T-helper 2 cell (primary cell): ENCODE data around the gene GAL3ST2.
"Not testable (repeated sequence)": the region's sequence is repeated elsewhere in the genome, so short reads cannot be mapped to it uniquely, and the experiment has no call there.

Source experiments
- DNase-seq, 5 experiments: peaks; one replicate each; pipeline versions ENCODE4 v3.0.0 to v3.0.0-alpha.2; 2012 to 2022
- total RNA-seq, 2 donors: gene quantifications; one replicate each; lab custom pipeline; 2026; lab: John Stamatoyannopoulos, UW

Gene GAL3ST2
- total RNA-seq, result 0.27 to 1.2 reads per million in 2 donors

DNA sequence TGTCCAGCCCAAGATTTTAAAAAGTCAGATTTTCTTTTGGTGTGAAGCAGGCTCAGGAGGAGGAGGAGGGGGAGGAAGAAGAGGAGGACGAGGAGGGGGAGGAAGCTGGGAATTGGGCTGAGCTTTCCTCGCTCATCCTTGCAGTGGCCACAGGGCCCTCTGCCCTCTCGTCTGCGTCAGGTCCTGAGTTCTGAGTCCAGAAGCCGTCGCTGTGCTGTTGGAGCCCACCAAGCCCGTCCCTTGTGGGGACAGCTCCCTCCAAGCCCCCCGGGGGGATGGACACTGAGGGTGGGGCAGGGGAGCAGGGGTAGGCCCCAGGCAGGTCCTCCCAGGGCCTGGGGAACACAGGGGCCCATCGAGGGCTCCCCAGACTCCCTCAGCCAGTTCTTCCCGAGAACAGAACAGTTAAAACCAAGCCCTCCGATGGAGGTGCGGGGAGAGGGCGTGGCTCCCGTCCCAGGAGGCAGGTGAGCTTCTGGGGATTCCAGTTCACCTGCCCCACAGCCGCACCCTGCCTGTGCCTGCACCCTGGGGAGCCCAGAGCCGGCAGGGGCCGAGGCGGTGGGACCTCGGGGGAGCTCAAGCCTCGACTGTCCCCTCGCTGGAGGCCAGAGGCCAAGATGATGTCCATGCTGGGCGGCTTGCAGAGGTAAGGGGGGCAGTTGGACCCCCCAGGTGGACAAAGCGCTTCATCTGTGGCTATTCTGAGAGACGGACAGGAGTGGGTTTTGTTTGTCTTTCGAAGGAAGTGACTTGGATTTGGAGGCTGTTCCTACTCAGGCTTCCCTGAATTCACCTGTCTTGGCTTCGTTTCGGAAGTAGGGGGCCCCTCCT is at the start of gene GAL3ST2:
TSS of gene GAL3ST2 (plus strand) at position 487 of the 834 bp plus-strand sequence. CDS start at position 621, 134 bp downstream.
- no peak for DNase-seq

GRCh38 chr2:241728000-241728399 is 48.6 kb upstream of the GAL3ST2 start:
- DNase-seq, result no peak

- DNase-seq, result no peak
Observed at GRCh38 chr2:241728627-241729026, 48.0 kb upstream of the GAL3ST2 start.

- DNase-seq, result no peak
Observed at GRCh38 chr2:241729868-241730267, 46.8 kb upstream of the GAL3ST2 start.

DNA sequence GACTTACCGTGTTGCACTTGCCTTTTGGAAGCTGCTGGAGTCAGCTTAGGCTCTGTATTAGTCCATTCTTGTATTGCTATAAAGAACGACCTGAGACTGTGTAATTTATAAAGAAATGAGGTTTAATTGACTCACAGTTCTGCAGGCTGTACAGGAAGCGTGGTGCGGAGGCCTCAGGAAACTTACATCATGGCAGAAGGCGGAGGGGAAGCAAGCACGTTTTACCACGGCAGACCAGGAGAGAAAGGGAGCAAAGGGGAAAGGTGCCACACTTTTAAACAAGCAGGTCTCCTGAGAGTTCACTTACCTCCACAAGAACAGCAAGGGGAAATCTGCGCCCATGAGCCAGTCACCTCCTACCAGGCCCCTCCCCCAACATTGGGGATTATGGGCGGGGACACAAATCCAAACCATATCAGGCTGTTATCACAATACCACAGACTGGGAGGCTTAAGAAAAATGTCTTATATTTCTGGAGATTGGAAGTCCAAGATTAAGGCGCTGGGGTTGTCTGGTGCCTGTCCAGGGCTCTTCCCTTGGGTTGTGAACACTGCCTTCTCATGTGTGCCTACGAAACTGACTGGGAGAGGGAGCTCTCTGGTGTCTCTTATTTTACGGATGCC is 45.8 kb upstream of the GAL3ST2 start:
- DNase-seq, result peak in 1 of 5 experiments; percentile 28

- DNase-seq, result peak in 3 of 5 experiments; percentile 33 to 59 (median 51)
Observed at GRCh38 chr2:241732513-241733186, 44.0 kb upstream of the GAL3ST2 start.

GRCh38 chr2:241733391-241734207 is 43.0 kb upstream of the GAL3ST2 start:
- no peak for DNase-seq

- DNase-seq, result no peak
Observed at GRCh38 chr2:241734208-241734466, 42.5 kb upstream of the GAL3ST2 start.

- DNase-seq, result peak; percentile 87 to 95 (median 88)
Observed at GRCh38 chr2:241734467-241735208, 42.0 kb upstream of the GAL3ST2 start, which contains the start of gene D2HGDH. D2HGDH (plus strand) TSS chr2:241734630; CDS start chr2:241735225, 595 bp downstream.

DNA sequence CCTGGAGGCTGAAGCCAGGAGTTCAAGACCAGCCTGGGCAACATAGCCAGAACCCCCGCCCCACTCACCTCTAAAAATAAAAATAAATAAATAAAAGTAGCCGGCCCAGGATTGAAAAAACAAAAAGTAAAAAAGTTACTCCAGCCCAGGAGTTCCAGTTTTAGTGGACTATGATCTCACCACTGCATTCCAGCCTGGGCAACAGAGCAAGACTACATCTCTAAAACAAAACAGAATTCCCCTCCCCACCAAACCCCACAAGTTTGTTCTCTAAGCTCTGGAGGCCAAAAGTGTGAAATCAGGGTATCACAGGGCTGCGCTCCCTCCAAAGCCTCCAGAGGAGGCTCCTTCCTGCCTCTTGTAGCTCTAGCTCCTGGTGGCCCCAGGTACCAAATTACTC is 40.5 kb upstream of the GAL3ST2 start:
- no peak for DNase-seq

DNA sequence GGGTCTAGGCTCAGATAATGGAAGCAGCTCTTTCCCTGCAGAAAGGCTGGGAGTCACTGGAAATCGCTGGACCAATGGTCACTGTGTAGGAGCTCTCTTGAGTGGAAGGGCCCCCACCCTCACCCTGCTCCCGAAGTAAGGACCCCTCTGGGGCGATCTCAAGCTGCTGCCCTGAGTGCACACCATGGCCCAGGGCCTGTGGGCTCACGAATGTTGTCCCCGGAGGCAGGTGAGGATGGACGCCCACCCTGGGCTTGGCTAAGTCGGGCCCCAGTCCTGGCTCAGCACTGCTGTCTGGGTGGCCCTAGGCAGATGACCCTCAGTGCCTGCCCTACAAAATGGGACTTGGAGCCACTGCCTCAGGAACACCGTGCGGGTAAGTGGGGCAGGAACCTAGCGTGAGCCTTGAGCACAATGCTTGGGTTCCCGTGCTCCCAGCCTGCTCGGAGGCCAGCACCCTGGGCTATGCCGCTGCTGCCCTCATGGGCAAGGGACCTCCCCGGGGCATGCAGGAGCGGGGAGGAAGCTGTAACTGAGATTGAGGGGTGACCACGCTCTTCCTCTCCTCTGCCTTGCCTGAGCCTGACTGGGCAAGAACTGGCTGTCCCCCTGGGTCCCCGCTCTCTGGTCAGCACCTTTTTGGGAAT is 38.5 kb upstream of the GAL3ST2 start:
- DNase-seq, result no peak

GRCh38 chr2:241739177-241739576 is 37.4 kb upstream of the GAL3ST2 start:
- no peak for DNase-seq

DNA sequence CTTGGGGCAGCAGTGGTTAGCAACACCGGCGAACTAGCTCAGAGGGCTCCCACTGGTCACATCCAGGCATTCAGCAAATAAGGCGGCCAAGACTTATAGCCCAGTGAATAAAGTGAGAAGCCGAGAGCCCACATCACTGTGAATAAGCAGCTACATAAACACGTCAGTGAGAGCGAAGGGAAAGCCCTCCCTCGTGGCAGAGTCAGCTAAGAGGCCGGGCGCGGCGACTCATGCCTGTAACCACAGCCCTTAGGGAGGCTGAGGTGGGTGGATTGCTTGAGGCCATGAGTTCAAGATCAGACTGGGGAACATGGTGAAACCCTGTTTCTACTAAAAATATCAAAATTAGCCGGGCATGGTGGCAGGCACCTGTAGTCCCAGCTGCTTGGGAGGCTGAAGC is 37.0 kb upstream of the GAL3ST2 start:
- DNase-seq, result peak in 2 of 5 experiments; percentile 34 to 39

- DNase-seq, result peak in 3 of 5 experiments; percentile 12 to 86 (median 72)
Observed at GRCh38 chr2:241741016-241741415, 35.6 kb upstream of the GAL3ST2 start.

DNA sequence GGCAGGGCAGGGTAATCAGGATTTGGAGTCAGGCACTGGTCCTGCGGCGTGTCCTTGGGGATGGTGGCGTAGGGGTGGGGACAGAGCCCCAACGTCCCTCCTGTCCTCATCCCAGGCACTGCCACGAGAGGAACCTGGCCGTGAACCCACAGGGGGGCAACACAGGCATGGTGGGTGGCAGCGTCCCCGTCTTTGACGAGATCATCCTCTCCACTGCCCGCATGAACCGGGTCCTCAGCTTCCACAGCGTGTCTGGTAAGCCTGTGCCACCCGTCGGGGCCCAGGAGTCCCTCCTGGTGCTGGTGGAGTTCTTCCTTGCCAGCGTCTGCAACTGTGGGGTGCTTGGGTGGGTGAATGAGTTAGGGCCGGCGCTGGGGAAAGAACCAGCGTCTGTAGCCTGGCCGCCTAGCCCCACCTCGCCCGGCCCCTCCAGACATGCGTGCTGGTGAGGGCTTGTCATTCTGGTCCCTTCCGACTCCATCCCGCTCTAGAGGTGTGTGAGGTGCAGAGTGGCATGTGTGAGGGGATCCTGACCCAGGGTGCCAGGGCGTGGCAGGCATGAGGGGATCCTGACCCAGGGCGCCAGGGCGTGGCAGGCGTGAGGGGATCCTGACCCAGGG is 34.2 kb upstream of the GAL3ST2 start:
- no peak for DNase-seq

GRCh38 chr2:241743008-241743407 is 33.6 kb upstream of the GAL3ST2 start:
- not testable (repeated sequence) for DNase-seq

- DNase-seq, result no peak
Observed at GRCh38 chr2:241743620-241744019, 33.0 kb upstream of the GAL3ST2 start.

- no peak for DNase-seq
Observed at GRCh38 chr2:241744028-241744754, 32.4 kb upstream of the GAL3ST2 start.

DNA sequence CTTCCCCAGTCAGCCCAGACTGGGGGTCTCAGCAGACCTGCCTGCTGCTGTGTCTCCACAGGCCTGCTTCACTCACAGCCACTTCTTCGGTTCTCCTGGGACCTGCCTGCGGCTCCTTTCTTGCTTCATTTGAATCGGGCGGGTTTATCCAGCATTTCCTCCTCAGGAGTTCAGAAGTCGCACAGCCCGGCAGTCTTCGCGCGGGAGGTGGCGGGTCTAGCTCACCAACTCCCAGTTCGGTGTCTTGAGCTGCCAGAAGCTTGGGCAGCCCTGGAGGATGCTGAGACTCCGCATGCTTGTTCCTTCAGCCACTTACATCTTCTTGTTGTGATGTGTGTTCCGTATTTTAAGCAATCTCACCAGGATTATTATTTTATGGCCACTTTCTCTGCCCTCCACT is 31.3 kb upstream of the GAL3ST2 start:
- DNase-seq, result no peak

DNA sequence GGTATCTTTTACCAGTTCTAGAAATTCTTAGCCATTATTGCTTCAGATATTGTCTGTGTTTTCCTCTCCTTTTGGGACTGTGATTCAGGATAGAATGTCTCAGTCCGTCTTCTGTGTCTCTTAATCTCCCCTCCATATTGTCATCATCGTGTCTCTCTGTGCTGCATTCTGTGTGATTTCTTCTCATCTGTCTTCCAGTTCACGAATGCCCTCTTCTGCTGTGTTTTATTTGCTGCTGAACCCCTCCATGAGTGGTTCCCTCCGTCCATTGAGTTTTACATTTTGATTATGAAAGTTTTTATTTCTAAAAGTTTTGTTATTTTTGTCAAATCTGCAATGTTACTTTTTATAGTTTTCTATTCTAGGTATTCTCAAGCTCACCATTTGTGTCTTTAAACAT is 30.5 kb upstream of the GAL3ST2 start:
- DNase-seq, result no peak
